Umbilical cord (tissue), 2 donors: ENCODE results near the gene NCOA1. TPM values are rescaled to one million over a fixed set of nuclear protein-coding genes. Genes with fewer than 3 reads are reported as not detected.
"Not testable (repeated sequence)": the region's sequence is repeated elsewhere in the genome, so short reads cannot be mapped to it uniquely, and the experiment has no call there.

Source experiments
- DNase-seq: peaks from one replicate; pipeline ENCODE4 v3.0.0-alpha.2; 2015; ENCODE audit warnings: low spot score
- total RNA-seq: library from RNA; depleted of rRNA; stranded (reverse); fragments of >200 nt; gene quantifications from one replicate; pipeline ENCODE4 v1.2.3, GENCODE V29; 2014; ENCODE audit warnings: low replicate concordance; ENCODE audit not compliant: insufficient read depth

Gene NCOA1
- total RNA-seq, 1 donor from 2014 or later, result 34.9 TPM

GRCh38 chr2:24474053-24474452 lies 17.0 kb upstream of the NCOA1 start:
- no peak for DNase-seq

GRCh38 chr2:24477229-24477628 lies 13.8 kb upstream of the NCOA1 start:
- no peak for DNase-seq

GRCh38 chr2:24478243-24478642 lies 12.8 kb upstream of the NCOA1 start:
- no peak for DNase-seq

- no peak for DNase-seq
These were observed 10.8 kb upstream of the NCOA1 start for GRCh38 chr2:24480245-24480644.

- no peak for DNase-seq
These were observed 8.6 kb upstream of the NCOA1 start for GRCh38 chr2:24482251-24482971.

GRCh38 chr2:24482972-24483300 lies 8.1 kb upstream of the NCOA1 start:
- no peak for DNase-seq

- DNase-seq, result not testable (repeated sequence)
These were observed 6.4 kb upstream of the NCOA1 start for GRCh38 chr2:24484677-24485076.

- no peak for DNase-seq
These were observed 5.9 kb upstream of the NCOA1 start for GRCh38 chr2:24485197-24485596.

GRCh38 chr2:24486636-24487205 lies 4.3 kb upstream of the NCOA1 start:
- no peak for DNase-seq

- DNase-seq, result no peak
These were observed 1.4 kb upstream of the NCOA1 start for GRCh38 chr2:24489465-24490180.

GRCh38 chr2:24490181-24490689 lies 819 bp upstream of the NCOA1 start:
- peak; percentile 43 for DNase-seq

- peak; percentile 63 for DNase-seq
These were observed 727 bp downstream of the NCOA1 start for GRCh38 chr2:24491542-24492420.

- peak; percentile 33 for DNase-seq
These were observed 1.6 kb downstream of the NCOA1 start for GRCh38 chr2:24492421-24493279.

- peak; percentile 34 for DNase-seq
These were observed 2.7 kb downstream of the NCOA1 start for GRCh38 chr2:24493713-24494112.

GRCh38 chr2:24494410-24494809 lies 3.4 kb downstream of the NCOA1 start:
- no peak for DNase-seq

GRCh38 chr2:24495451-24495850 lies 4.4 kb downstream of the NCOA1 start:
- DNase-seq, result no peak

- DNase-seq, result no peak
These were observed 5.9 kb downstream of the NCOA1 start for GRCh38 chr2:24496959-24497358.

GRCh38 chr2:24497685-24498084 lies 6.6 kb downstream of the NCOA1 start:
- DNase-seq, result no peak

GRCh38 chr2:24498121-24498520 lies 7.1 kb downstream of the NCOA1 start:
- DNase-seq, result no peak

- no peak for DNase-seq
These were observed 10.8 kb downstream of the NCOA1 start for GRCh38 chr2:24501813-24502212.
